Spleen (tissue), 7 donors: Measurements from ENCODE around the gene IRF2BP2.

Experiments
- POLR2A ChIP-seq, 3 donors: fragments of 450-650 bp; IDR thresholded peaks; one replicate each; pipeline ENCODE4 v1.5.1; 2017; ENCODE audit warnings: antibody characterized with exemption in 3 of 3, mild to moderate bottlenecking in 1 of 3
- TF ChIP-seq, protein P1 (sequence below), 11 experiments: fragments of 200-600 bp in 7 of 11; fragments of 450-650 bp in 4 of 11; sonication (generic) in 4 of 11; IDR thresholded peaks in 8 of 11; conservative IDR thresholded peaks in 3 of 11; 1 replicate in 7 of 11; 2 replicates in 4 of 11; pipeline versions ENCODE4 v1.4.0 to v1.8.0; 2016 to 2021; ENCODE audit warnings: antibody characterized with exemption in 11 of 11, inconsistent platforms in 4 of 11, mild to moderate bottlenecking in 1 of 11
- donor health status: DM: no; HTN: no; CAD: no; lungs with moderate emphysema.
- donor health status: DM: no; HTN: no; CAD: no.
- donor health status: DM: no; HTN: no; CAD: no.

DNA sequence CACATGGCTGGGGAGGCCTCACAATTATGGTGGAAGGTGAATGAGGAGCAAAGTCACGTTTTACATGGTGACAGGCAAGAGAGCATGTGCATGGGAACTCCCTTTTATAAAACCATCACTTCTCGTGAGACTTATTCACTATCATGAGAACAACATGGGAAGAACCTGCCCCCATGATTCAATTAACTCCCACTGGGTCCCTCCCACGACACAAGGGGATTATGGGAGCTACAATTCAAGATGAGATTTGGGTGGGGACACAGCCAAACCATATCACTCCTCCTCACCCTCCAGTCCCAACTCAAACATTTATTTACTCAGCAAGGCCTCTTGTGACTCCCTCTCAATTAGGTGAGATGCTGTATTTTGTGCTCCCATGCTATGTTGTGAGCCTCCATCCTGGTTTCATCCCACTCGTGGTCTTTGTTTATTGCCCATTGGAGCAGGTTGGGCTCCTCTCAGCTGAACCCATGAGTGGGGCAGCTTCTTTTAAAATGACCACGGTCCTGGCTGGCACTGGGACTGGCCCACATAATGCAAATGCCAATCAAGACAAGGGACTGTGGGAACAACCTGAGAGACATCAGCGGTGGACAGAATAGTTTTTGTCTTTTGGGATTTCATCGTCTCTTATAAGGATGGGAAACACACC is 28.8 kb downstream of the IRF2BP2 start:
- TF ChIP-seq, protein P1, sequence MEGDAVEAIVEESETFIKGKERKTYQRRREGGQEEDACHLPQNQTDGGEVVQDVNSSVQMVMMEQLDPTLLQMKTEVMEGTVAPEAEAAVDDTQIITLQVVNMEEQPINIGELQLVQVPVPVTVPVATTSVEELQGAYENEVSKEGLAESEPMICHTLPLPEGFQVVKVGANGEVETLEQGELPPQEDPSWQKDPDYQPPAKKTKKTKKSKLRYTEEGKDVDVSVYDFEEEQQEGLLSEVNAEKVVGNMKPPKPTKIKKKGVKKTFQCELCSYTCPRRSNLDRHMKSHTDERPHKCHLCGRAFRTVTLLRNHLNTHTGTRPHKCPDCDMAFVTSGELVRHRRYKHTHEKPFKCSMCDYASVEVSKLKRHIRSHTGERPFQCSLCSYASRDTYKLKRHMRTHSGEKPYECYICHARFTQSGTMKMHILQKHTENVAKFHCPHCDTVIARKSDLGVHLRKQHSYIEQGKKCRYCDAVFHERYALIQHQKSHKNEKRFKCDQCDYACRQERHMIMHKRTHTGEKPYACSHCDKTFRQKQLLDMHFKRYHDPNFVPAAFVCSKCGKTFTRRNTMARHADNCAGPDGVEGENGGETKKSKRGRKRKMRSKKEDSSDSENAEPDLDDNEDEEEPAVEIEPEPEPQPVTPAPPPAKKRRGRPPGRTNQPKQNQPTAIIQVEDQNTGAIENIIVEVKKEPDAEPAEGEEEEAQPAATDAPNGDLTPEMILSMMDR (IDR thresholded peaks at IDR 0.05 in 8 of 11, conservative IDR thresholded peaks at IDR 0.05 in 3 of 11): no peak
- no peak for TF ChIP-seq POLR2A (IDR thresholded peaks at IDR 0.05)
